ENCODE measurements around the gene IGF1R. TPM values are rescaled to one million over a fixed set of nuclear protein-coding genes. Genes with fewer than 3 reads are reported as not detected.

IGF1R gene
- total and polyA plus RNA-seq, 2 of the 8 experiments (the other 6 are each of a cell fraction or from before 2014, with no cell fraction given): 32.9 to 109 TPM

DNA sequence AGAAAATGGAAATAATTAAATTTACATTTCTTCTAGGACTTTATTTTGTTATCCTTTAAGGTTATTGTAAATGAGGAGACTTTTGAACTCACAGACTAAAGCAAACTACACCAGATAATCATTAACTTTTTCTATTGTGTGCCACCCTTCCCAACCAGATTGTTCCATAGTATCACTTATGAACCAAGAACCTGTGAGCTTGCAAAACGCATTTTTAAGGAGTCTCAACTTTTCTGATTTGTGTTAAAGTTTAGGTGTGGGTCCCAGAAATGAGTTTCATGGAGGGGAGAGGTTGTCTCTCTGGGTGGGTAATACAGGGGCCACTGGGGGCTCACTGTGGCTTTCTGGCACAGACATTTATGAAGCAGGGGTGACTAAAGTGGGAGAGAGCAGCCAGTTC, 75.7 kb downstream of the IGF1R start (continued):
- TF ChIP-seq, protein P1, sequence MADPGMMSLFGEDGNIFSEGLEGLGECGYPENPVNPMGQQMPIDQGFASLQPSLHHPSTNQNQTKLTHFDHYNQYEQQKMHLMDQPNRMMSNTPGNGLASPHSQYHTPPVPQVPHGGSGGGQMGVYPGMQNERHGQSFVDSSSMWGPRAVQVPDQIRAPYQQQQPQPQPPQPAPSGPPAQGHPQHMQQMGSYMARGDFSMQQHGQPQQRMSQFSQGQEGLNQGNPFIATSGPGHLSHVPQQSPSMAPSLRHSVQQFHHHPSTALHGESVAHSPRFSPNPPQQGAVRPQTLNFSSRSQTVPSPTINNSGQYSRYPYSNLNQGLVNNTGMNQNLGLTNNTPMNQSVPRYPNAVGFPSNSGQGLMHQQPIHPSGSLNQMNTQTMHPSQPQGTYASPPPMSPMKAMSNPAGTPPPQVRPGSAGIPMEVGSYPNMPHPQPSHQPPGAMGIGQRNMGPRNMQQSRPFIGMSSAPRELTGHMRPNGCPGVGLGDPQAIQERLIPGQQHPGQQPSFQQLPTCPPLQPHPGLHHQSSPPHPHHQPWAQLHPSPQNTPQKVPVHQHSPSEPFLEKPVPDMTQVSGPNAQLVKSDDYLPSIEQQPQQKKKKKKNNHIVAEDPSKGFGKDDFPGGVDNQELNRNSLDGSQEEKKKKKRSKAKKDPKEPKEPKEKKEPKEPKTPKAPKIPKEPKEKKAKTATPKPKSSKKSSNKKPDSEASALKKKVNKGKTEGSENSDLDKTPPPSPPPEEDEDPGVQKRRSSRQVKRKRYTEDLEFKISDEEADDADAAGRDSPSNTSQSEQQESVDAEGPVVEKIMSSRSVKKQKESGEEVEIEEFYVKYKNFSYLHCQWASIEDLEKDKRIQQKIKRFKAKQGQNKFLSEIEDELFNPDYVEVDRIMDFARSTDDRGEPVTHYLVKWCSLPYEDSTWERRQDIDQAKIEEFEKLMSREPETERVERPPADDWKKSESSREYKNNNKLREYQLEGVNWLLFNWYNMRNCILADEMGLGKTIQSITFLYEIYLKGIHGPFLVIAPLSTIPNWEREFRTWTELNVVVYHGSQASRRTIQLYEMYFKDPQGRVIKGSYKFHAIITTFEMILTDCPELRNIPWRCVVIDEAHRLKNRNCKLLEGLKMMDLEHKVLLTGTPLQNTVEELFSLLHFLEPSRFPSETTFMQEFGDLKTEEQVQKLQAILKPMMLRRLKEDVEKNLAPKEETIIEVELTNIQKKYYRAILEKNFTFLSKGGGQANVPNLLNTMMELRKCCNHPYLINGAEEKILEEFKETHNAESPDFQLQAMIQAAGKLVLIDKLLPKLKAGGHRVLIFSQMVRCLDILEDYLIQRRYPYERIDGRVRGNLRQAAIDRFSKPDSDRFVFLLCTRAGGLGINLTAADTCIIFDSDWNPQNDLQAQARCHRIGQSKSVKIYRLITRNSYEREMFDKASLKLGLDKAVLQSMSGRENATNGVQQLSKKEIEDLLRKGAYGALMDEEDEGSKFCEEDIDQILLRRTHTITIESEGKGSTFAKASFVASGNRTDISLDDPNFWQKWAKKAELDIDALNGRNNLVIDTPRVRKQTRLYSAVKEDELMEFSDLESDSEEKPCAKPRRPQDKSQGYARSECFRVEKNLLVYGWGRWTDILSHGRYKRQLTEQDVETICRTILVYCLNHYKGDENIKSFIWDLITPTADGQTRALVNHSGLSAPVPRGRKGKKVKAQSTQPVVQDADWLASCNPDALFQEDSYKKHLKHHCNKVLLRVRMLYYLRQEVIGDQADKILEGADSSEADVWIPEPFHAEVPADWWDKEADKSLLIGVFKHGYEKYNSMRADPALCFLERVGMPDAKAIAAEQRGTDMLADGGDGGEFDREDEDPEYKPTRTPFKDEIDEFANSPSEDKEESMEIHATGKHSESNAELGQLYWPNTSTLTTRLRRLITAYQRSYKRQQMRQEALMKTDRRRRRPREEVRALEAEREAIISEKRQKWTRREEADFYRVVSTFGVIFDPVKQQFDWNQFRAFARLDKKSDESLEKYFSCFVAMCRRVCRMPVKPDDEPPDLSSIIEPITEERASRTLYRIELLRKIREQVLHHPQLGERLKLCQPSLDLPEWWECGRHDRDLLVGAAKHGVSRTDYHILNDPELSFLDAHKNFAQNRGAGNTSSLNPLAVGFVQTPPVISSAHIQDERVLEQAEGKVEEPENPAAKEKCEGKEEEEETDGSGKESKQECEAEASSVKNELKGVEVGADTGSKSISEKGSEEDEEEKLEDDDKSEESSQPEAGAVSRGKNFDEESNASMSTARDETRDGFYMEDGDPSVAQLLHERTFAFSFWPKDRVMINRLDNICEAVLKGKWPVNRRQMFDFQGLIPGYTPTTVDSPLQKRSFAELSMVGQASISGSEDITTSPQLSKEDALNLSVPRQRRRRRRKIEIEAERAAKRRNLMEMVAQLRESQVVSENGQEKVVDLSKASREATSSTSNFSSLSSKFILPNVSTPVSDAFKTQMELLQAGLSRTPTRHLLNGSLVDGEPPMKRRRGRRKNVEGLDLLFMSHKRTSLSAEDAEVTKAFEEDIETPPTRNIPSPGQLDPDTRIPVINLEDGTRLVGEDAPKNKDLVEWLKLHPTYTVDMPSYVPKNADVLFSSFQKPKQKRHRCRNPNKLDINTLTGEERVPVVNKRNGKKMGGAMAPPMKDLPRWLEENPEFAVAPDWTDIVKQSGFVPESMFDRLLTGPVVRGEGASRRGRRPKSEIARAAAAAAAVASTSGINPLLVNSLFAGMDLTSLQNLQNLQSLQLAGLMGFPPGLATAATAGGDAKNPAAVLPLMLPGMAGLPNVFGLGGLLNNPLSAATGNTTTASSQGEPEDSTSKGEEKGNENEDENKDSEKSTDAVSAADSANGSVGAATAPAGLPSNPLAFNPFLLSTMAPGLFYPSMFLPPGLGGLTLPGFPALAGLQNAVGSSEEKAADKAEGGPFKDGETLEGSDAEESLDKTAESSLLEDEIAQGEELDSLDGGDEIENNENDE (IDR thresholded peaks at IDR 0.05; ENCODE audit: insufficient replicate concordance, low read length): no peak
- TF ChIP-seq CHD1 (IDR thresholded peaks at IDR 0.05; ENCODE audit: low read depth, low read length) (no peak), CHD2 (IDR thresholded peaks at IDR 0.05; ENCODE audit: low read length) (no peak), SIN3A (conservative IDR thresholded peaks at IDR 0.05 in 1 of 2, IDR thresholded peaks at IDR 0.05 in 1 of 2; ENCODE audit: low read depth in 1 of 2, low read length in 2 of 2) (no peak), CBX8 (IDR thresholded peaks at IDR 0.05; ENCODE audit: borderline replicate concordance, low read depth, low read length) (no peak), TAF7 (optimal IDR thresholded peaks at IDR 0.05; ENCODE audit: borderline replicate concordance, low read depth, low read length) (no peak)
- TF ChIP-seq, protein P2, sequence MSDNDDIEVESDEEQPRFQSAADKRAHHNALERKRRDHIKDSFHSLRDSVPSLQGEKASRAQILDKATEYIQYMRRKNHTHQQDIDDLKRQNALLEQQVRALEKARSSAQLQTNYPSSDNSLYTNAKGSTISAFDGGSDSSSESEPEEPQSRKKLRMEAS (IDR thresholded peaks at IDR 0.05): no peak
